NCI-H1105 (cell line): ENCODE results near the gene LIG1.
"Not testable (repeated sequence)": the region's sequence is repeated elsewhere in the genome, so short reads cannot be mapped to it uniquely, and the experiment has no call there.

ENCODE experiments used
- DNase-seq: peaks from one replicate; lab custom pipeline; 2025; lab: John Stamatoyannopoulos, UW

Gene LIG1

DNA sequence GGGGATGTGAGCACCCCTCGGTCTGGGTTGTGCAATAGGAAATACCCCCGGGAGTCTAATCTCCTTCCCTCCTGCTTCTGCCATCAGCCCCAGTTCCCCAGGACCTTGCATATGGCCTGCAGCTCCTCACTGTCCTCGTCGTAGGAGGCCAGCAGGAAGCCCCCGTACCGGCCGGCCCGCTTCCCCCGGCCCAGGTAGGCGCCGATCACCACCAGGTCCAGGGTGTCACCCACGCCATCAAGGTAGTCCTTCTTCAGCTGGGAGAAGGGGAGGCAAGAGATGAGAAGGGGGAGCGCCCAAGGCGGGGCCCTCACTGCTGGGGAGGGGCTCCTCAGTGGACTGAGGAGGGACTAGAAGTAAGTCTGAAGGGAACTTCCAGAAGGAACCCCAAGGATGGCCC is 49.1 kb downstream of the LIG1 start:
- DNase-seq: no peak

DNA sequence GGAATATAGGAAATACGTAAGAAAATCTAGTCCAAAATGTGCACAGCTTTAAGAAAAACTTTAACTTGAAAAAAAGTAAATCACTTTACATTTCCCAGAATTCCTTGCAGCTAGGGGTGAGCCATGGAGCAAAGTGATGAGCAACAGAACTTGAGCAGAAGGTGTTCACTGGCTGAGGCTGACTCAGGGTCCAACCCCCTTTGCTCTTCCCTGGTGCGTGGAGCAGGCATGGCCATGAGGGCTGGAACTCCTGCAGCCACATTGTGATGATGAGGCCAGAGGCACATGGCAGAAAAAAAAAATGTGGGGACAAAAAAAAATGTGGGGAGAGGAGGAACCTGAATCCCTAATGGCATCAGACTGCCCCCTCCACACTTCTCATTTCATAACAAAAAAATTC is 49.6 kb downstream of the LIG1 start:
- DNase-seq: no peak

DNA sequence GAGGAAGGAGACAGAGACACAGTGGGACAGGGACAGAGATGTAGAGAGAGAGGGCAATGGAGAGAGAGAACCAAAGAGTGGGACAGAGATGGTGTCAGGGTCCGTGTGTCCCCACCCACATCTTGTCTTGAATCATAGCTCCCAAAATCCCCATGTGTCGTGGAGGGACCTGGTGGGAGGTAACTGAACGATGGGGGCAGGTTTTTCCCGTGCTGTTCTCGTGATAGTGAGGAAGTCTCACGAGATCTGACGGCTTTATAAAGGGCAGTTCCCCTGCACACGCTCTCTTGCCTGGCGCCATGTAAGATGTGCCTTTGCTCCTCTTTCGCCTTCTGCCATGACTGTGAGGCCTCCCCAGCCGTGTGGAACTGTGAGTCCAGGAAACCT is 52.0 kb downstream of the LIG1 start:
- DNase-seq: no peak

DNA sequence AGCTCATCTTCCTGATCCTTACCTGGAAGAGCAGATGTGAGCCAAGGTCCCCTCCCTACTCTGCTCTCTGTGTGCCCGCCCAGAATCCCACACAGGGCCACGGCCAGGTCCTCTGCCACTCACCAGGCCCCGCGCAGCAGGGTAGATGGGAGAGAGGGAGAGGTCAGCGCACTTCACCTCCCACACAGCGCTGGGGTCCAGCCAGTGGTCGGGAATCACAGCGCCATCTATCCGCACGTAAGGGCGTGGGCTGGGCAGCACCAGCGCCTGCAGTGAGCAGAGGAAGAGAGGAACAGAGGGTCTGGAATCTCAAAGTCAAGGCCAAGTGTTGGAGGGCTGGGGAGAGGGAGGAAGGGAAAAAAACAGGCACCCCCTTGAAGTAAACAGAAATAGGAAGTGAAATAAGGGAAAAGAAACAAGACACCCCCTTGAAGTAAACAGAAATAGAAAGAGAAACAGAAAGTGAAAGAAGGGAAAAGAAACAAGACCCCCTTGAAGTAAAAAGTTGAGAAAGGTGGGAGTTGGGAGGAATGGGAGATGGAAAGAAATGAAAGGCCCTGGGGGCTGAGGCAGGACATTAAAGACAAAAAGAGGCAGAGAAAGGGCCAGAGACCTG is 52.5 kb downstream of the LIG1 start:
- no peak for DNase-seq

DNA sequence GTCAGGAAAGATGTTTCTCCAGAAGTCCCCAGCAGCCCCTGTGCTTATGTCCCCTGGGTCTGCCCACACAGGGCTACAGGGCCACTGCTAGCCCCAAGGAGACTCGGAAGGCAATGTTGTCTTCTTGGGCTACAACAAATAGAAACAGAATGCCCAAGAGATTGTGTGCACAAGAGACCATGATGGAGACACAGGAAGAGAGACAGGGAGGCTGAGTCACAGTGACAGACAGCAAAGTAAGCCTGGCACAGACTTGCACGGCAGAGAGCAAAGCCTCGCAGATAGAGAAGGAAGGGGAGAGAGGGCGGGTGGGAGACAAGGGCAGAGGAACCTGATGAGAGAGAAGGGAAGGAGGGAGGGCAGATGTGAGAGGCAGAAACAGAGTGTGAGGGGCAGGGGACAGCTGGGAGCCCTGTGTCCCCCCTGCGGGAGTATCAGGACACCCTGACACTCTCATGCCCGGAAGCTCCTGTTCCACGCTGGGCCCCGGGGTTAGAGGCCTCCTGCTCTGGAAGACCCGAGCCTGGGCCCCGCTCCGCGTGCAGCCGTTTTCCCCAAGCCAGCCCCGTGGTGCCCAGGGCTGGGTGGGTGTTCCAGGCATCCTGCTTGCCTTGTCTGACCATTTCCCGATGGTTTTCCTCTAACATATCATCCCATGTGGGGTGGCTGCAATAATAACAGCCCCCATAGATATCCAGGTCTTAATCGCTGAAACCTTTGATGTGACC is 56.8 kb downstream of the LIG1 start:
- DNase-seq: no peak

DNA sequence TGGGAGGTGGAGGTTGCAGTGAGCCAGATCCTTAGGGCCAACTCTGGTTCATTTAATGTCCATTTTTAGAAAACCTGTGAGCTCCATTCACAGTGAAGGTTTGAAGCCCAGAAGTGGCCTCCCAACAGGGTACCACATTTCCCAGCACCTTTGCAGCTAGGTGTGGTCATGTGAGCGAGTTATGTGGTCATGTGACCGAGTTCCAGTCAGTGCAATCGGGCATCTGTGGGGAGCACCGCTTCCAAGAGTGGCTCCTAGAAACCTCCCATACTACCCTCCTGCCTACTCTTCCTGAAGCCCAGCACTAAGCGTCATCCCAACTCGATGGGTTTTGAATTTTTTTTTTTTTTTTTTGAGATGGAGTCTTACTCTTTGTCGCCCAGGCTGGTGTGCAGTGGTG is 58.9 kb downstream of the LIG1 start:
- DNase-seq: no peak

DNA sequence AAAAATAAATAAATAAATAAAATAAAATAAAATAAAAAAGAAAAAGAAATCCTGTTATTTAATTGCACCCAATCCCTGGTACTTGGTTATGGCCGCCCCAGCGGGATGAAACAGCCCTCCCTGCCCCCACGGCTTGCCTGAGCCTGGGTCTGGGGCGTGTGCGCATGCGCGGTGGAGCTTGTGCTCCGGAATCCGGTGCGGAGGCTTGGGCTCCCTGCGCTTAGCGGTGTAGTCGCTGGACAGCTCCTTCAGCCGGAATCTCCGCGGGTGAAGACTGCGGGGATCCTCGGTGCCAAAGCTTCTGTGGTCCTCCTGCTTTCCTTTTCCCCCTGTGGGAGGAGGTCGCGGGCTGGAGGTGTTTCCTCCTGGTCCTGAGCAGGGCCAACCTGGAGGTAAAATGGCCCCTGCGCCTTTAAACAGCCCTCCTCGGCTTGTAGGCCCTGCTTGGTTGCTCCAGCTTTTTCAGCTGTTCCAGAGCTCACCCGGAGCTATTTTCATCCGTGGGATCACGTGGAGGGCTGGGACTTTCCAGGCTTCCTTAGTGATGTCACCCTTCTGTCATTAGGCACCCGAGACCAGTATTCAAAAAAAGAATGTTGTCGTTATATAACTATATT is 59.7 kb downstream of the LIG1 start, which contains the start of gene PLA2G4C:
TSS of gene PLA2G4C (minus strand) at position 468 of the 617 bp plus-strand sequence. CDS start 4,288 bp downstream, outside the sequence.
- peak; percentile 74 for DNase-seq

DNA sequence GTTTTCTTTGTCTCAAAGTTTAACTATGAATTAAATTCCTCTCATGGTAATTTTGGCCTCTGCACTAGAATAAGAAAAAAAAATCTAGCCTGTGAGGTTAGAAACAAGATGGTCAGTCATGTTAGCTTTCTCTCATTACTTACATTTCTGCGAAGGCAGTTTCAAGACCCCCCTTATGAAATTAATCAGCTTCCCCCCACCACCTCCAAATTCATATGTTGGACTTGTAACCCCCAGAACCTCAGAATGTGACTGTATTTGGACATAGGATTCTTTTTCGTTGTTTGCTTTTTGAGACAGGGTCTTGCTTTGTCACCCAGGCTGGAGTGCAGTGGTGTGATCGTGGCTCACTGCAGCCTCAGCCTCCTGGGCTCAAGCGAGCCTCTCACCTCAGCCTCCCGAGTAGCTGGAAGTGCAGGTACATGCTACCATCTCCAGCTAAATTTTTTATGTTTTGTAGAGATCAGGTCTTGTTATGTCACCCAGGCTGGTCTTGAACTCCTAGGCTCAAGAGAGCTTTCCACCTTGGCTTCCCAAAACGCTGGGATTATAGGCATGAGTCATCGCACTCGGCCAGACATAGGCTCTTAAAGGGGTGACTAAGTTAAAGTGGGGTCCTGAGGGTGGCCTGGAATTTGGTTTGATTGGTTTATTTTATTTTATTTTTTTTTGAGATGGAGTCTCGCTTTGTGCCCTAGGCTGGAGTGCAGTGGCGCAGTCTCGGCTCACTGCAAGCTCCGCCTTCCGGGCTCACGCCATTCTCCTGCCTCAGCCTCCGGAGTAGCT is 61.0 kb downstream of the LIG1 start:
- no peak for DNase-seq

DNA sequence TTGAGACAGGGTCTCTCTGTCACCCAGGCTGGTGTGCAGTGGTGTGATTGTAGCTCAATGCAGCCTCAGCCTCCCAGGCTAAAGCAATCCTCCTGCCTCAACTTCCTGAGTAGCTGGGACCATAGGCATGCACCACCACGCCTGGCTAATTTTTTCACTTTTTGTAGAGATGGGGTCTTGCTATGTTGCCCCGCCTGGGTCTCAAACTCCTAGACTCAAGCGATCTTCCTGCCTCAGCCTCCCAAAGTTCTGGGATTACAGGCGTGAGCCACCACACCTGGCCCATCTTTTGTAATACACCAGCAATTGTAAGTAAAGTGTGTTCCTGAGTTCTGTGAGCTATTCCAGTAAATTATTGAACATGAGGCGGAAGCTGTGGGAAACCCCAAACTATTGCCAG is 66.2 kb downstream of the LIG1 start:
- no peak for DNase-seq

DNA sequence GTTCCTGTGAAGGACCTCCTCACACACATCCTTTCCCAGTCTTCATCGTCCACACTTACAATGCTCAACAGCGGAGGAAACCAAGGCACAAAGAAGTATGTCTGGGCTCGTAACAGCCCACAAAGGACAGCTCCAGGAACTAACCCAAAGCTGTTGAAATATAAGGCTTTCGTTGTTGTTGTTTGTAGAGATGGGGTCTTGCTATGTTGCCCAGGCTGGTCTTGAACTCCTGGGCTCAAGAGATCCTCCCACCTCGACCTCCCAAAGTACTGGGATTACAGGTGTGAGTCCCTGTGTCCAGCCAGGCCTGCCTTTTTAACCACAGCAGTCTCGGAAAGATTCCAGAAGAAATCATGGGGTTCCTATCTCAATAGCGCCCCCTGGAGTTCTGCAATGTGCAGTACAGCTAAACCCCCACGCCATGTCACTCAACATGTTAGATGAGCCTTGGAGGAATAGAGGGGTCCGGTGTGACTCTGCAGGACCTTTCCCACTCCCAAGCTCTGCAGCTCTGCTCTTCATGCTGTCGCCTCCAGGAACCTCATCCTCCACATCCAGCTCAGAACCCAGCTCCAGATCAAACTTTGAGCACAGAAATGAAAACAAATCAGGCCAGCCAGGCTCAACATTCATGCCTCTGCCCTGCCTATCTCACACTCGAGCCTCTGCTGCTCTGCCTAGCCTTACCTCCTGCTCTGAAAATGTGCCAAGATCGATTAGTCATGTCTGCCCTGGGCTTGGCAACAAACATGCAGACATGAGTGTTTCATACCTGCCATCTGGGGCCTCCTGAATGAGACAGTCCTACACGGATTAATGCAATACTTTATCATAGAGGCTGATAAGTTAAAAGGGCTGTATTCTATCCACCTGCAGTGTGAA is 67.0 kb downstream of the LIG1 start:
- DNase-seq: no peak

DNA sequence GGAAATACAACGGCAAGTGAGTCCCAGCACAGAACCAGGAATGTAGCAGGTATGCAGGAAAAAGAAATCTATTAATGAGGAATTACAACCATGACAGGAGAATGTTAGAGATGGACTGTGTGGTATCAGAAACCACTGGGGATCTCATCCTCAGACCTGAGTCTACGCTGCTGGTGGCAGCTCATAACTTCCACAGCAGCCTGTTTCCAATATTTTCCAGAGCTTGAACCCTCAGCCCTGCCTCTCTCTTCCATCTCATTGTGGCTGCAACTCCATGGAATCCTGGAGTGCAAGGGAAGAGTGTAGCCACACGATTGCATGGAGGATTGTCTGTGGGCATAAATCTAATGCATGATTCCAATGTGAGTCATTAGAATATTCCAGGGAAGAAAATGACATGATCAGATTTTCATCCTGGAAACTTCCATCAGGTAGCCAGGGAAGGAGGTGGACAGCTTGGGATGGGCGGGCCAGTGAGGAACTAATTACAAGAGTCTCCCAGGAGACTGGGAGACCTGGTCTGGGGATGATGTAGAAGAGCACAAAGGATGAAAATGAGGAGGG is 74.5 kb downstream of the LIG1 start:
- DNase-seq: no peak

DNA sequence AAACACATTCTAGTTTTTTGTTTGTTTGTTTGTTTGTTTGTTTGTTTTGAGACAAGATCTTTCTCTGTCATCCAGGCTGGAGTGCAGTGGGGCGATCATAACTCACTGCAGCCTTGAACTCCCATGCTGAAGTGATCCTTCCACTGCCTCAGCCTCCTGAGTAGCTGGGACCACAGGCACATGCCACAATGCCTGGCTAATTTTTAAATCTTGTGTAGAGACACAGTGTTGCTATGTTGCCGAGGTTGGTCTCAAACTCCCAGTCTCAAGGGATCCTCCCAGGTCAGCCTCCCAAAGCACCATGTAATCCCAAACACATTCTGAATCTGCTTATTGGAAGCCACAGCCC is 75.3 kb downstream of the LIG1 start:
- DNase-seq: no peak

DNA sequence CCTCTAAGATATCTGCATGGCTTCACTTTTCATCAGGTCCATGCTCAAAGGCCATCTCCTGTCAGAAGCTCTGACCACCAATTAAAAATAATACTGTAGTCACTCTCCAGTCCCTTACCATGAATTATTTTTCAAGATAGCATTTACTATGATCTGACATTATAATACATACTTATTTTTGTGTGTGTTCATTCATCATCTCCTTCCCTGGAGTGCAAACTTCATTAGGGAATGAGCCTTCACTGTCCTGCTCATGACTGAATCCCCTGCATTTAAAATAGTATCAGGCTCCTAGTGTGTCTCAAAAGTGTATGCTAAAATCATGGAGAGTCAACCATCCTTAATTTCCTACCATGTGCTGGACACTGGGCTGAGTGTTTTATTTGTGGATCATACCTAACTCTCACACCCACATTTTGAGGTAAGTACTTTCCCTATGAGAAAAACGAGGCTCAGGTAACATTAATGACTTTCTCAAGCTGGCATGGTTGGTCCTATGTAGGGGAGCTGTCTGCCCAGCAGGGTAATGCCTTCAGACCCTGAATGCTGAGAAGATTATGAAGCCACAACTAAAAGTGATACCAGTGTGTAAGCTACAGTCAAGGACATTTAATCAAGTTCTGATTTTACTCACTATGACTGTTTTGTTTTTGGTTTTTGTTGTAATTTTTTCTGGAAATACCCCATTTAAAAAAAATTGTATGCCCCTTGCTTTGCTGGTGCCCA is 75.9 kb downstream of the LIG1 start:
- no peak for DNase-seq

DNA sequence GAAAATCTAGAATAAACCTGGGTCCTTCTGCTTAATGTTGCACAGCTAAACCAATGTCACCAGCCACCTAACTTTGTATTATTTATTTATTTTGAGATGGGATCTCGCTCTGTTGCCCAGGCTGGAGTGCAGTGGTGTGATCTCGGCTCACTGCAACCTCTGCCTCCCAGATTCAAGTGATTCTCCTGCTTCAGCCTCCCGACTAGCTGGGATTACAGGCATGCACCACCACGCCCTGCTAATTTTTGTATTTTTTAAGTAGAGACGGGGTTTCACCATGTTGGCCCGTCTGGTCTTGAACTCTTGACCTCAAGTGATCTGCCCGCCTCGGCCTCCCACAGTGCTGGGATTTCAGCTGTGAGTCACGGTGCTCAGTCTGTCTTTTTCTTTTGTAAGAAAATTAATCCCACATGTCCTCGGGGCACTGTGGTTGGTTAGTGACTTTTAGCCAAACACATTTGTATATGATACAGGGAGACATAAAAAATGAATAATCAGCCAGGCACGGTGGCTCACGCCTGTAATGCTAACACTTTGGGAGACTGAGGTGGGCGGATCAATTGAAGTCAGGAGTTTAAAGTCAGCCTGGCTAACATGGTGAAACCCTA is 78.9 kb downstream of the LIG1 start:
- not testable (repeated sequence) for DNase-seq

DNA sequence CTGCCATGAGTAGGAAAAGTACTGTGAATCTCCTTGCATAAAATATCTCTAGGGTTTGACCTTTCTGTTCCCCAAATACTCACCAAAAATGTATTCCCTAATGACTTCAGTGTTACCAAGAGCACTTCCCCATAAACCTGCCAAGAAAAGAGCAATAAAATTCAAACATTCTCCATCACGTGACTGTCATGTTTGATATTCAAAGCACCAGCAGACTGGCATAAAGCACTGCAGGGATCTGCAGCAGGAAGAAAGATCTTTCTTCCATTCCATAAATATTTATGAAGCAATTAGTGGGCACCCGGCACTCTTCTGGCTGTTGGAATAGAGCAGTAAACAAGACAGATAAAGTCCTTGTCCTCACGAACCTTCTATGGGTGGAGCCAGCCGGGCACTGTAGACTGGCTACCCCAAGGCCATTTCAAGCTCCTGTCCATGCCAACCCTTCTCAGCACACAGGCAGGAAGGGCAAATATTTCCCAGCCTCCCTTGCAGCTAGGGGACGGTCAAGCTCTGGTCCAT is 79.8 kb downstream of the LIG1 start:
- no peak for DNase-seq

DNA sequence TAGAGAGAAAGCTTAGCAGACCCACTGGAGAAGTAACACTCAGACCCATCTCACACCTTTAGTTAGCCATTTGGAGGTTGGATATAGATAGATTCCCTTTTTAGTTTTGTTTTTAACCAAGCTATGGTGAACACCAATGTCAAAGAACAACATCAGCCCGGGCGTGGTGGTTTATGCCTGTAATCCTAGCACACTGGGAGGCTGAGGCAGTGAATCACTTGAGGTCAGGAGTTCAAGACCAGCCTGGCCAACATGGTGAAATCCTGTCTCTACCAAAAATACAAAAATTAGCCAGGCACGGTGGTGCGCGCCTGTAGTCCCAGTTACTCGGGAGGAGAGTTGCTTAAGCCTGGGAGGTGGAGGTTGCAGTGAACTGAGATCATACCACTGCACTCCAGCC is 81.2 kb downstream of the LIG1 start:
- not testable (repeated sequence) for DNase-seq

DNA sequence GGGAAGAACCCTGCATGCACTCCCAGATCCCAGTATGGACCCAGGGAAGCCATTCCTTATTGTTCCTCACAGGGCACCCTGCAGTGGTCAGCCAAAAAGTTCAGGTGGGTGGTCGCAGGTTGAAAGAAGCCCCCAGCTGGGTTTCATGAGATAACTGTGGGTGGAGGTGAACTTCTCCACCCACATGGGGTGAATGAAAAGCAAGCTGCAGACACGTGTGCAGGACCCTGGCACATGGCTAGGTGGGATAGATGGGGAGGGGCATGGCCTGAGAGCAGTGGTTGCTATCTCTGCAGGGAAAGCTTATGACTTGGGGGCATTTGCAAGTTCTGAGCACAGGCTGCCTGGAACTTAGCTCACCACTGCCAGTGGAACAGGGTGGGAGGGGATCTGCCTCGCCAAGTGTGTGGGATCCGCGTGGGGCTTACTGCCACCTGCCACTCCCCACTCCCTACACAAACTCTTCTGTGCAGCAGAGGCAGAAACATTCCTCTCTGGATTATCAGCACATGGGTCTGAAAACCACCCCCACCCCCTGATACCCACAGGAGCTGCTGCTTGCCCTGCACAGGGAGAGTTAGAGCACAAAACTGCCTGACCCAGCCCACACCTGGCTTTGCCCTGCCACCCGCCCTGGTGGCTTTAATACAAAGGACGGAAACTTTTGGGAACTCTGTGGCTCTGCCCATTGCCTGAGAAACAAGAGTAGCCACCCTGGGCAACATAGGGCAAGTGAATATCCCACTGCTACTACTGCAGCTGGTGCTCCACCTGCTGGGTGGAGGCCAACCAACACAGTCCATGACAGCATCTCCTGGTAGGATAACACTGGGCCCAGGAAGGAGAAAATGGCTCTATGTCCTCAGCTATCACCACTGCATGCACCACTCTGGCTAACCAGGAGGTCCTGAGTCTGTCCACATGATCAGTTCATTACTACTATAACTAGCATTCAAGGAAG is 84.0 kb downstream of the LIG1 start:
- DNase-seq: no peak

DNA sequence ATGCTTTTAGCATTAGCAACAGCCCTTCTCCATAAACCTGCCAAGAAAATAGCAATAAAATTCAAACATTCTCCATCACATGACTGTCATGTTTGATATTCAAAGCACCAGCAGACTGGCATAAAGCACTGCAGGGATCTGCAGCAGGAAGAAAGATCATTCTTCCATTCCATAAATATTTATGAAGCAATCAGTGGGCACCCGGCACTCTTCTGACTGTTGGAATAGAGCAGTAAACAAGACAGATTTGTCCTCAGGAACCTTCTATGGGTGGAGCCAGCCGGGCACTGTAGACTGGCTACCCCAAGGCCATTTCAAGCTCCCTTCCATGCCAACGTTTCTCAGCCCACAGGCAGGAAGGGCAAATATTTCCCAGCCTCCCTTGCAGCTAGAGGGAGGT is 85.1 kb downstream of the LIG1 start:
- no peak for DNase-seq

DNA sequence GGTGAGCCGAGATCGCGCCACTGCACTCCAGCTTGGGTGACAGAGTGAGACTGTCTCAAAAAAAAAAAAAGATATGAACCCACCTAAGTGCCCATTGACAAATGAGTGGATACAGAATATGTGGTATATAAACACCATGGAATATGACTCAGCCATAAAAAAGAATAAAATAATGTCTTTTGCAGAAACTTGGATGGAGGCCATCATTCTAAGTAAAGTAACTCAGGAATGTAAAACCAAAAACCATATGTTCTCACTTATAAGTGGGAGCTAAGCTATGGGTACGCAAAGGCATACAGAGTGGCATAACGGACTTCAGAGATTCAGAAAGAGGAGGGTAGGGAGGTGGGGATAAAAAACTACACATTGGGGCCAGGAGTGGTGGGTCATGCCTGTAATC is 89.0 kb downstream of the LIG1 start:
- DNase-seq: no peak
